Activated gamma-delta T cell treated with Interleukin-2 at 50 U/mL for 16 hours (primary cell): ENCODE data around the gene AIG1.

Experiments
- DNase-seq: peaks from one replicate; pipeline ENCODE4 v3.0.0-alpha.2; 2020

The AIG1 gene

GRCh38 chr6:143098054-143098671 is 37.5 kb downstream of the AIG1 start:
- no peak for DNase-seq

GRCh38 chr6:143099647-143100046 is 39.0 kb downstream of the AIG1 start:
- no peak for DNase-seq

GRCh38 chr6:143100429-143100828 is 39.7 kb downstream of the AIG1 start:
- no peak for DNase-seq

DNA sequence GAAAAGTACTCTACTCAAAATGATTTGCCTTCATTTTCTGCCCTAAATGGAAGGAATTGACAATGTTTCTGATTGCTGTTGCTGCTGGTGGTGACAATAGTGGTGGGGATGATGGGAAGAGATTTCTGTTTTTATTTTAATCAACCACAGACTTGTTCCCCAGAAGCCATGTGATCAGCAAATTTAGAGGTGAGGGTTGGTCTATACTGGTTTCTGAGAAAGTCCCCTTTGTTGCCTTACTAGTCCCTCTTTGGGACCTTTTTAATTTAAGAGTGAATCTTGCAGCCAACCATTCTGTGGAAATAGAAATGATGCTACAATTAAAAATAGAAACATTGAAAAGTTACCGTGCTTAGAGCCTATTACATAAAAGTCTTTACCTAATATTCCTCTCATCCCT is 43.2 kb downstream of the AIG1 start:
- no peak for DNase-seq

- DNase-seq = no peak
Measured at GRCh38 chr6:143107440-143107839, 46.8 kb downstream of the AIG1 start.

GRCh38 chr6:143107911-143108761 is 47.4 kb downstream of the AIG1 start:
- no peak for DNase-seq

DNA sequence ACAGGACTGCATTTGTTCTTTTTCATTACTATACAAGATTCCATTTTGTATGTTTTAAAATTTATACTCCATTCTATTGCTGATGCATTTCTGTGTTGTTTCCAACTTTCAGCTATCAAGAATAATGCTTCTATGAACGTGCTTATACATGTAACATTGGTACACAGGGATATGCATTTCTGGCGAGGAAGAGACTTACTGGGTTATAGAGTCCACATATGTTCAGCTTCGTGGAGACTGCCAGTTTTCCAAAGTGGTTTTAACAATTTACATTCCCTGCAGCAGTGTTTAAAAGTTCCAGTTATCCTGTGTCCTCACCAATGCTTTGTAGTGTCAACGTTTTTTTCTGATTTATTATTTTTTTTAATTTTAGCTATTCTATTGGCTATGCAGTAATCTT is 48.5 kb downstream of the AIG1 start:
- DNase-seq = no peak

DNA sequence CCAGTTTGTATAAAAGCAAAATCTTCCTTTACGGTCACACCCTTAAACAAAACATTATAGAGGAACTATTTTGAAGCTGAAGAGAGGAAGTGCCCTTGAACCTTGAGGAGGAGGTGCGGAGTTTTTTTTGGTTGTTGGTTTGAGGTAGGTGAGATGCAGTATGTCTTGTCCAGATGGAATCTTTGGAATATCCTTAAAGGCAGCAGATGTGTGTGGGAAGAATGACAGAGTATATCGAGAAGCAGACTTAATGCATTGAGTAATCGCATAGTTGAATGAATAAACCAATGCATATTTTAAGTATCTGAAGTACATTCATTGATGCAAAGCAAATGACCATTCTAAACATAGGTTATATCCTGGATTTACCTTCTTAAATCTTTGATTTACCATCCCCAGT is 49.9 kb downstream of the AIG1 start:
- DNase-seq = no peak

GRCh38 chr6:143110996-143111395 is 50.3 kb downstream of the AIG1 start:
- no peak for DNase-seq

DNA sequence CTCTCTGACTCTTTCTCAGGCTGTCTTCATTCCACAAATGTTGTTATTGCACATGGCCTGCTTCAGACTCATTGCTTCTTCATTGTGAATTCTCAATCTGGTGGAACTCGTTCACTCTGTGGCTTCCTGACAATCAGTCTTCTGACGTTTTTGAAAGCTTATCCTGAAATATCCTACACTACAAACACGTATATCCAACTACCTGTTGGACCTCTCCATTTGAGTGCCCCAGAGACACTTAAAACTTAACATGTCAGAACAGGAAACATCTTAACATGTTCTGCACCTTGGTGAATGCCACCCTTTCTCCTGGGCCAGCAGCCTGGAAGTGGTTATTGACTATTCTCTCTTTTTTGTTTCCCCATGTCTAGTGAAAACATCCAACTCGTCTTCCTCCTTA is 50.8 kb downstream of the AIG1 start:
- DNase-seq = no peak

DNA sequence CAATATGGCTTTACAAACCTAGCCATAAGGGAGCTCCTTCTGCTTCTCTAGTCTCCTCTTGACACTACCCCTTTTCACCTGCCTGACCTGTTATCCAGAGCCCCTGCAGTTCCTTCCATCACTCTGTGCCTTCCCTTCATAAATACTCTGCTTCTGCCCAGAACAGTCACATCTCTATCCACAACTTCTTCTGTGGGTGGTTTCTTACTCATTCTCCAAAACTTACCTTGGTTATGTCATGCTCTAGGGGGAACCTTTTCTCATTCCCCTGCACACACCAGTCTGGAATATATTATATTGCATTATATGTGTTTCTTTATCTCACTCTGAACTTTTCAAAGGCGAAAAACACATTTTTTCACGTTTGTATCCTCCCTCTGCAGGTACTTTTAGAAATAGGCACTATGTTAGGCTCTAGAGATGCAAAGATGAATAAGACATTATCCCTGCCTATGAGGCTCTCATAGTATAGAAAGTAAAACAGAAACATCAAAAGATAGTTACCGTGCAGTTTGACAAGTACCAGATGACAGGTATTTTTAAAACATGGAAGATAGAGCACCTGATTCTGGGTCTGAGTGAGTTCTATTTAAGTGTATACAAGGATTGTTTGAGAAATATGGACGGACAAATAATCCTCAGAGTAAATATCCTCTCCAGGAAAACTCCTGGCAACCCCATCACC is 51.5 kb downstream of the AIG1 start:
- no peak for DNase-seq

DNA sequence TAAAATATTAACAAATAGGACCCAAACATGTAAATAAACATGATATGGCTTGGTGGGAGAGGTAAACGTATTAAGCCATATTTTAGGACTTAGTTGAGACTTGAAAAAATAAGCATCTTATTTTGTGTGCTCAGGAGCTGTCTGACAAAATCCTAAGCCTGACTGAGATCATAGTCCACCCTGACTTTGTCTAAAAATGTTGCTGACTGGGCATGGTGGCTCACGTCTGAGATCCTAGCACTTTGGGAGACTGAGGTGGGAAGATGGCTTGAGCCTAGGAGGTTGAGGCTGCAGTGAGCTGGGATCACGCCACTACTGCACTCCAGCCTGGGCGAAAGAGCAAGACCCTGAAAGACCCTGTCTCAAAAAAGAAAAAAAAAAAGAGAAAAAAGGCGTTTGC is 52.1 kb downstream of the AIG1 start:
- no peak for DNase-seq

DNA sequence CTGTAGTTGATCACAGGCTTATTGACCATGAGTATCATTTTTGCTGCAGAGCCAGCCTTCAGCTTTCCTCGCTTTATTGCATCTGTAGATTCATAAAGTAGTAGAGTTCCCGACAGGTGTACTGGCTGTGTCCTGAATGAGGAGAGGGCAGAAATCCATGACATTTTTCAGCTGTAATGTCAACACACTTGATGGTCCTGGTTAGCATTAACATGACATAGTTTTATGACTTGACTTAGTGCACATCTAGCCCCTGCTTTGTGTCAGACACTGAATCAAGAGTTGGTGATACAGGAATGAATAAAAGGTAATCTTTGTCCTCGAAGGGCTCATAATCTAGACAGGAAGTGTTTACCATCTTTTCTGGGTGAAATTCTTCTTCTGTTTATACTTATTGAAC is 55.0 kb downstream of the AIG1 start:
- DNase-seq = no peak

GRCh38 chr6:143117108-143117507 is 56.4 kb downstream of the AIG1 start:
- DNase-seq = no peak

DNA sequence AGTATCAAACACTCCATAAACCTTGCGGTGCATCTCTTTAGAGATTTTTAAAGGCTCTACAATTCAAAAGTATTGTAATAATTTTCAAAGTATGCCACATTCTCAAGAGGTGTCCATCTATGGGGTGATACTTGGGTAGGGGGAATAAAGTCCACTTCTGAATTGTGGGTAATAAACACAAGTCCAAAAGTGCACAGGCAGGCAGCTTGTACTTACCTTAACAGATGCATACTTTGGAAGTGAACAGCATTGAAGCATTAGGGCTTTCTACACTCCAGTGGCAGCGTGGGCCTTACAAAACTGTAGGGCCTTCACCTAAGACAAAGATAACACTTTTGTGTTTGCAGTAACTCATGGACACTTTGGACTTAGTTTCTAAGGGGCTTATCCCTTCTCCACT is 58.6 kb downstream of the AIG1 start:
- DNase-seq = no peak

DNA sequence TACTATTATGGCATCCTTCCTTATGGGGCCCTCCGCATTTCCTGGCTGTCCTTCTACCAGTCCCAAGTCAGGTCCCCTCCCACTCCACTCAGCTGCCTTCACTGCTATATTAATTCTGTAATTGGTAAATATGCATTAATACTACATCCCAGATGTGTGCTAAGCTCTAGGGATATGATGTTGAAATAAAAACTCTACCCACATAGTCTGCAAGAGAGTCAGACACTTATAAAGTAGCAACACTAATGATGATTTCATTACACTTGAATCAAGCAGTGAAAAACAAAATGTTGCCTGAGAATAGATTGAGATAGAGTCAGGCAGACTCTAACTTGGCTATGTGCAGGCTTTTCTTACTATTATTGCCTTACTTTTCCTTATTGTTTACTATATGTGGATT is 62.4 kb downstream of the AIG1 start:
- no peak for DNase-seq

GRCh38 chr6:143123941-143124340 is 63.3 kb downstream of the AIG1 start:
- no peak for DNase-seq

DNA sequence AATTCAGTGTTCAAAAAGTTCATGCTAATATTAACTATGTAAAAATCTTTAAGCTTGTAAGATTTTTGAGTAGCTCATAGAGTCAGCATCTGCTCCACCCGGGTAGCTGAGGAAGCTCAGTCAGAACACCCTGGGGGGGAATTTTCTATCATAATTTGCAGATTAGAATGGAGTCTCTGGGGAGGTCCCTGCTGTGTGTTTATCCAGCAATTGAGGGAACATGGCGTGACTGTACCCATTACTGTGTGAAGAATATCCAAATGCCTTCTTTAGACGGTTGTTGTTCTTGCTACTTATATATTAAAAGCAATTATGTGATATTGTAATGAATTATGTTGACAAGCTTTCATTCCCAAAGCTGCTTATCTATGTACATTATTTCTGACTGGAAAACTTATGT is 64.8 kb downstream of the AIG1 start:
- no peak for DNase-seq

DNA sequence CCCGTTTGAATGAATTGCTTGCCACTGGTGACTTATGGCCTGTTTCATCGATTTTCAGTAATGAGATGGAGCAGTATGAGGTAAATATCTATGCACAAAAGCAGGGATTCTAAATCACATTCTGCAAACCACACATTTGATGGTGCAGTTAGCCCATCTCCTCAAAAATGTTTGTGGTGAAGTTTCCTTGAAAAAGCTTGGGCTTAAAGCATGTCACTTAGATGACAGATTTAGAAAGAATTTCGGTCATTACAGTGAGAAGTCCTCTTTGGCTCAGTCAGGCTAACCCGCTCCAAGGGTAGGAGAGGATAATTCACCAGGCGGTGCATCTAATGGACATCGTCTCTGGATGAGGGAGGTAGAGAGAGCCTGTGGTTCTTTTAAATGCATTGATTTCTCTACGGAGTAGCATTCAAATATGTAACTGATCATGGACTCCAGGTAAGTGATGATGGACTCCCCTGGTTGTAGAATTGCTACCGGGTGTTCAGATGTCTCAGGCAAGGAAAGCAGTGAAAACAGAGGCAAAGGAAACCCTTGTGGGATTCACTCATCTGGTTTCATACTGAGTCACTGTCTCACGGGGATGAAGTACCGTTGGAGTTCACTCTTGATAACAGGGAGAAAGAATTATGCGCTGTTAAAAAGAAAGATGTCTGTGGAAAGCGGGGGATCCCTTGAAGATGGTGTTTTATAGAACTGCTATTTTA is 65.3 kb downstream of the AIG1 start:
- no peak for DNase-seq

- no peak for DNase-seq
Measured at GRCh38 chr6:143126574-143126941, 65.9 kb downstream of the AIG1 start.

DNA sequence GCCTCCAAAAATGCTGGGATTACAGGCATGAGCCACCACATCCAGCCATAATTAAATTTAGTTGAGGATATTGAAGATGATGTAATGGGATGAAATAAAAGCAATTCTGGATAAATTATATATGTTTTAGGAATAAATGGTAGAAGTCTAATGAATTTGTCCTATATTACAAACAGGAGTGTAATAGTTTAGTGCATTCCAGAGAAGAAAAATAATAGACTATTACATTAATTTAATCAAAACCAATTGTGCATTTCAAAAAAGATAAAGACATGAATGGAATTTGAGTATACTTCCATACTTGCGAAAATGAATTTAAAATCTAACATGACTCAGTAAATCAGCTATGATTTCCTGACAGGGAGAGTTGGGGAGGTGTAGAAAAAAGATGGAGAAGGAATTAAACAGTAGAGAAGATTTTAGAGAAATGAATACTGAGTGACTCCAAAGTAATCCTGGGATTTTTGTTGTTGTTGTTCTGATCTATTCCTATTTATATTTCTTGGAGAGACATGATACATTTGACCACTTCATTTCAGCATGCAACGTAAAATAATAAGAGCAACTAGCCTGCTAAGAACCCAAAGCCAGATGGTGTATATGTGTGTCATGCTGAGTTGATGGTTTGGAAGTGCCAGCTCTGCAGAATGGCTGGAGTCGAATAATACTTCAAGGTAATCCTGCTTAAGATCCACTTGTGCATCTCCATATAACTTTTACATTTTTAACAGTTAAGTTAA is 67.4 kb downstream of the AIG1 start:
- no peak for DNase-seq

- DNase-seq = no peak
Measured at GRCh38 chr6:143128681-143129015, 68.0 kb downstream of the AIG1 start.

GRCh38 chr6:143130928-143131327 is 70.2 kb downstream of the AIG1 start:
- no peak for DNase-seq
